Measurements from ENCODE around the gene DLGAP1. TPM values are rescaled to one million over a fixed set of nuclear protein-coding genes. Genes with fewer than 3 reads are reported as not detected.
A peak's percentile ranks its signal among the peaks of the same experiment; 100 is the strongest.

The DLGAP1 gene
- total and polyA plus RNA-seq, 4 donors: 0.54 to 11.8 (median 3.1) TPM

DNA sequence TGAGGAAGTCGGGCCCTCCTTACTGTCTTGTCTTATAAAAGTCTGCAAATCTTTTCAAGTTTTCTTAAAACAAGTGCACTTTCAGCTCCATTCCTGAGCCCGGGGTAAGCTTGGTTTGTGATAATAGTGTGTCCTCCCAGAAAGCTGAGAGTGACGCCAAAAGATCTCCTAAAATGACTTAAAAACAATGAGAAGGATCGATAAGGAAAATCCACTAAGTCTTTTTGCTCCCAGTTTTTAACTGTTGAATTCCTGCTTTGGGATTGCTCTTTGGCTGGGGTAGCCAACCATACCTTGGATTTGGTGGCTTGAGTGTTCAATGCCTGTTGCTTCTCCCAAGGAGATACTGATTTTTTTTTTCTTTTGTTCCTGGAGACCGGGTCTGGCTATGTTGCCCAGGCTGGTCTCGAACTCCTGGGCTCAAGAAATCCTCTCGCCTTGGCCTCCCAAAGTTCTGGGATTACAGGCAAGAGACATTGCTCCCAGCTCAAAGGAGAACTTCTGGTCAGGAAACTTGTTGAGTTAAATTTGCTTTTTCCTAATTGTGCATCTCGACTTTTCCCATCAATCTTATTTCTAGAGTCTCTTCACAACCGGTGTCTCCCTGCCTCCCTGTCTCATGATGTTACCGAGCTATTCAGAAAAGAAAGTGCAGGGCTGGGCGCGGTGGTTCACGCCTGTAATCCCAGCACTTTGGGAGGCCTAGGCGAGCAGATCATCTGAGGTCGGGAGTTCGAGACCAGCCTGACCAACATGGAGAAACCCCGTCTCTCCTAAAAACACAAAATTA lies 1002.2 kb downstream of the DLGAP1 start:
- H3K9ac ChIP-seq (ENCODE audit: insufficient read depth in 1 of 2, low read length in 2 of 2): peak overlapping the region; percentile 89 to 92
- no peaks in the 10 kb centered on the region for H3K9me3 ChIP-seq (ENCODE audit: control insufficient read depth in 4 of 4, insufficient read depth in 3 of 4, low read length in 3 of 4)
- peak overlapping the region; percentile 96 to 99 for H3K27ac ChIP-seq (ENCODE audit: low read depth in 1 of 2, low read length in 1 of 2)
- peaks cover 0 to 34% (median 9%) of the 10 kb centered on the region in 5 donors for H3K4me1 ChIP-seq (ENCODE audit: control insufficient read depth in 5 of 5, insufficient read depth in 5 of 5, low read length in 5 of 5)
- H3K27me3 ChIP-seq (ENCODE audit: control insufficient read depth in 3 of 3, insufficient read depth in 3 of 3, low read length in 2 of 3): no peaks in the 10 kb centered on the region
- 52 to 64% methylated on average over 17 of the region's 17 CpGs for WGBS, 2 donors
- DNase-seq: peak in 1 of 3 donors; percentile 35
- no peak overlapping the region for H3K4me3 ChIP-seq
- ATAC-seq (ENCODE audit: insufficient read depth, low FRiP score): no peak
- H3K36me3 ChIP-seq (ENCODE audit: control insufficient read depth in 4 of 4, insufficient read depth in 4 of 4, low read length in 4 of 4): peaks cover 5 to 15% (median 9%) of the 10 kb centered on the region in 4 donors
- TF ChIP-seq, protein P1, sequence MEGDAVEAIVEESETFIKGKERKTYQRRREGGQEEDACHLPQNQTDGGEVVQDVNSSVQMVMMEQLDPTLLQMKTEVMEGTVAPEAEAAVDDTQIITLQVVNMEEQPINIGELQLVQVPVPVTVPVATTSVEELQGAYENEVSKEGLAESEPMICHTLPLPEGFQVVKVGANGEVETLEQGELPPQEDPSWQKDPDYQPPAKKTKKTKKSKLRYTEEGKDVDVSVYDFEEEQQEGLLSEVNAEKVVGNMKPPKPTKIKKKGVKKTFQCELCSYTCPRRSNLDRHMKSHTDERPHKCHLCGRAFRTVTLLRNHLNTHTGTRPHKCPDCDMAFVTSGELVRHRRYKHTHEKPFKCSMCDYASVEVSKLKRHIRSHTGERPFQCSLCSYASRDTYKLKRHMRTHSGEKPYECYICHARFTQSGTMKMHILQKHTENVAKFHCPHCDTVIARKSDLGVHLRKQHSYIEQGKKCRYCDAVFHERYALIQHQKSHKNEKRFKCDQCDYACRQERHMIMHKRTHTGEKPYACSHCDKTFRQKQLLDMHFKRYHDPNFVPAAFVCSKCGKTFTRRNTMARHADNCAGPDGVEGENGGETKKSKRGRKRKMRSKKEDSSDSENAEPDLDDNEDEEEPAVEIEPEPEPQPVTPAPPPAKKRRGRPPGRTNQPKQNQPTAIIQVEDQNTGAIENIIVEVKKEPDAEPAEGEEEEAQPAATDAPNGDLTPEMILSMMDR (IDR thresholded peaks at IDR 0.05; ENCODE audit: control extremely low read depth, extremely low read depth): no peak

DNA sequence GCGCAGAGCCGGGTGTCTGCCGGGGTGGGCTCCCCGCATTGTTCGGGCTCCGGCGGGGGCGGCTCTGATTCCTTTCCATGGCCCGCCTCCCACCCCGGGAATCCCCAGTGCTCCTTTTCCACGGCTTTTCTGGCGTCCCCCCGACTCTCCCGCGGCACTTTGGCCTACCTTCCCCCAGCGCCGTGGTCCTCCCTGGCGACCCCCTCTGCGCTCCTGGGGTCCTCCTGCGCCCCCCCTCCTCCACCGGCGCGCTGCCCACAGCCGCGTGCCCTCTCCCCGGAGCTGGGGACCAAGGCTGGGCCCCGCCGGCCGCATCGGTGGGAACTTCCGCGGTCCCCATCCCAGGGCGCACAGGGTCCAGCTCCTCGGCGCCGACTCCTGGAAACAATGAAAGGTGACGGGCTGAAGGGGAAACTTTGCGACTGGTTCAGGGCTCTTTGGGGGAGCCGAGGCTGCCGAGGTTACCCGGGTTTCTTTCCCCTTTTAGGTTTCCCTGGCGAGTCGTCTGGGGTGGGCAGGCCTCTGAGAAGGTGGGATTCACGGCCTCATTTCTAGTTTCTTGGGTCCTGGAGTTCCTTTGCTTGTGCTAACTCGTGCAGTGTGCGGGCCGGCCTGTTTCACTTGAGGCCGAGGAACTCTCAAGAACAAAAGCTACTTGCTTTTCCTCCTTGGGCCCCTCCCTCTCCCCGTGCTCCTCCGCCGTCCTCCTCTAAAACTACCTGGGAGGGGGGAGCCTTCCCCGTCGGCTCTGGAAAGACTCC lies 1002.9 kb downstream of the DLGAP1 start:
- DNase-seq: peak; percentile 65 to 71 (median 68)
- peak overlapping the region; percentile 74 for H3K4me3 ChIP-seq
- ATAC-seq (ENCODE audit: insufficient read depth, low FRiP score): no peak
- peak overlapping the region; percentile 96 to 99 for H3K27ac ChIP-seq (ENCODE audit: low read depth in 1 of 2, low read length in 1 of 2)
- H3K27me3 ChIP-seq (ENCODE audit: control insufficient read depth in 3 of 3, insufficient read depth in 3 of 3, low read length in 2 of 3): no peaks in the 10 kb centered on the region
- WGBS, 2 donors: 1% methylated on average over 51 to 53 of the region's 53 CpGs
- no peaks in the 10 kb centered on the region for H3K9me3 ChIP-seq (ENCODE audit: control insufficient read depth in 4 of 4, insufficient read depth in 3 of 4, low read length in 3 of 4)
- H3K36me3 ChIP-seq (ENCODE audit: control insufficient read depth in 4 of 4, insufficient read depth in 4 of 4, low read length in 4 of 4): peaks cover 1 to 11% (median 5%) of the 10 kb centered on the region in 4 donors
- TF ChIP-seq, protein P1 (IDR thresholded peaks at IDR 0.05; ENCODE audit: control extremely low read depth, extremely low read depth): no peak
- peak overlapping the region; percentile 92 to 96 for H3K9ac ChIP-seq (ENCODE audit: insufficient read depth in 1 of 2, low read length in 2 of 2)
- H3K4me1 ChIP-seq (ENCODE audit: control insufficient read depth in 5 of 5, insufficient read depth in 5 of 5, low read length in 5 of 5): peaks cover 0 to 31% (median 9%) of the 10 kb centered on the region in 5 donors

DNA sequence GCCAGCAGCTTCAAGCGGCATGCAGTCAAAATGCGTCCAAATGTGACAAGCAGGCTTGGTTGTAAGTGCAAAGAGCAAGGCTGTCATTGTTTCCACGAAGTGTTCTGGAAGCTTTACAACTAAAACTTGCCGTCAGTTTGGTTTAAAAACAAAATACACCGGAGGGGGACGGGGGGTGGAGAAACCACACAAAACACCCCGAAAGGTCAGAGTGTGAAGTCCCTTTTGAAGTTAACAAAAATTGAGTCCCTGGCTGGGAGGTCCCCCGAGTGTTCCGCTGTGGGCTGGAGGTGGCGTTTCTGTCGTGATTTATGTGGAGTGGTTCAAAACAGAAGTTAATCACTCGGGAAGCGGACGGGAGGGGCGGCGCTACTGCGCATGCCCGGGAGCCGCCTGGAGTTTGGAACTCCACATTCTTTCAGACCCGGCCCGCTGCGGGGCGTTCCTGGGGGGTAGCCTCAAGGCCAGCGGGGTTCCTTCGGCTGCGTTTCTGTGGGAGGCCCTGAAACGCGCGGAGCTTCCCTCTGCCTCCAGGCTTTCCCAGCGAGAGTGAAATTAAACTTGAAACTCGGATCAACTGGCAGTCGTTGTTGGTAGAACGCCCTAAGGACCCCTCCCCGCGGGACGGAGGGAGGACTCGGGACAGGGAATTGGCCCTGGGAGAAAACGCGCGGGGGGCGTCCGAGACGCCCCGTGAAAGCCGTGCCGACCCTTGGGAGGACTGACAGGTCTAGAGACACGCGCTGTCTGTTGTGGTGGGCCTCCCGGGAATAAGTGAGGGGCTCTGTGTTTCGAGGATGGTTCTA lies 1003.7 kb downstream of the DLGAP1 start:
- no peaks in the 10 kb centered on the region for H3K9me3 ChIP-seq (ENCODE audit: control insufficient read depth in 4 of 4, insufficient read depth in 3 of 4, low read length in 3 of 4)
- H3K4me3 ChIP-seq: peak overlapping the region; percentile 74
- peaks cover 6 to 36% (median 14%) of the 10 kb centered on the region in 5 donors for H3K4me1 ChIP-seq (ENCODE audit: control insufficient read depth in 5 of 5, insufficient read depth in 5 of 5, low read length in 5 of 5)
- DNase-seq (peak; percentile 95 to 98 (median 97)), ATAC-seq (ENCODE audit: insufficient read depth, low FRiP score) (peak; percentile 15)
- TF ChIP-seq, protein P1 (IDR thresholded peaks at IDR 0.05; ENCODE audit: control extremely low read depth, extremely low read depth): no peak
- WGBS, 2 donors: 1% methylated on average over 50 of the region's 50 CpGs
- peaks cover 0 to 4% (median 4%) of the 10 kb centered on the region in 4 donors for H3K36me3 ChIP-seq (ENCODE audit: control insufficient read depth in 4 of 4, insufficient read depth in 4 of 4, low read length in 4 of 4)
- peak overlapping the region; percentile 92 to 98 for H3K9ac ChIP-seq (ENCODE audit: insufficient read depth in 1 of 2, low read length in 2 of 2)
- peak overlapping the region; percentile 96 to 99 for H3K27ac ChIP-seq (ENCODE audit: low read depth in 1 of 2, low read length in 1 of 2)
- H3K27me3 ChIP-seq (ENCODE audit: control insufficient read depth in 3 of 3, insufficient read depth in 3 of 3, low read length in 2 of 3): no peaks in the 10 kb centered on the region

Measured in lung (tissue), 12 donors.